ENCODE measurements around the gene CDH4. TPM values are rescaled to one million over a fixed set of nuclear protein-coding genes. Genes with fewer than 3 reads are reported as not detected.

The CDH4 gene
- total and polyA plus RNA-seq, 2 of the 4 experiments (the other 2 are of a cell fraction): 1.6 to 3.5 TPM

GRCh38 chr20:61316346-61316745, 64.3 kb downstream of the CDH4 start:
- Histone ChIP-seq H2AK9ac (replicated peaks; ENCODE audit: low read depth, low read length, poor library complexity) (no peak overlapping the region), H3K4ac (ENCODE audit: low read depth, low read length) (no peak overlapping the region), H4K91ac (ENCODE audit: insufficient read depth, low read depth, low read length) (no peak overlapping the region), H3K56ac (ENCODE audit: extremely low read depth, insufficient read depth, low read length) (no peak overlapping the region), H3K79me1 (ENCODE audit: low read depth in 1 of 2, low read length in 2 of 2) (peaks cover 5% of the 10 kb centered on the region in 2 experiments; a peak in 3 of 4 replicates), H3K27ac (ENCODE audit: insufficient read depth, low read length) (no peak overlapping the region), H3K23ac (ENCODE audit: low read depth, low read length) (no peak overlapping the region), H3K18ac (ENCODE audit: low read depth, low read length) (no peak overlapping the region), H2BK15ac (ENCODE audit: low read depth, low read length) (no peak overlapping the region), H3K4me3 (ENCODE audit: insufficient read depth, low read depth, low read length) (no peak overlapping the region), H3K14ac (replicated peaks; ENCODE audit: low read depth, low read length) (no peak overlapping the region), H3K9me3 (ENCODE audit: control insufficient read depth, insufficient read depth, low read length) (no peaks in the 10 kb centered on the region), H2BK5ac (ENCODE audit: low read depth, low read length, poor library complexity, severe bottlenecking) (no peak overlapping the region), H3K4me1 (ENCODE audit: control insufficient read depth, insufficient read depth, low read length) (no peaks in the 10 kb centered on the region), H4K5ac (ENCODE audit: low read depth, low read length) (no peak overlapping the region), H3K9me1 (ENCODE audit: insufficient read depth, low read length) (0 out of 2 replicates have a peak, but pooled peaks cover 8% of the 10 kb centered on the region), H3K36me3 (ENCODE audit: control insufficient read depth, insufficient read depth, low read length) (no peaks in the 10 kb centered on the region), H2BK20ac (ENCODE audit: low read depth, low read length) (no peak overlapping the region), H3K4me2 (ENCODE audit: low read depth, low read length) (no peak overlapping the region), H2AK5ac (ENCODE audit: low read depth, low read length) (no peak overlapping the region), H2AFZ (replicated peaks; ENCODE audit: low read length, poor library complexity) (no peak overlapping the region), H3K9ac (ENCODE audit: low read depth, low read length) (no peak overlapping the region), H3K27me3 (ENCODE audit: control insufficient read depth, insufficient read depth, low read length) (no peaks in the 10 kb centered on the region), H2BK120ac (ENCODE audit: low read depth, low read length) (no peak overlapping the region), H4K20me1 (ENCODE audit: insufficient read depth, low read length) (no peaks in the 10 kb centered on the region; the same call in 1 of the 2 replicates), H4K8ac (ENCODE audit: low read depth in 2 of 2, low read length in 2 of 2) (no peak overlapping the region)
- WGBS, 2 experiments (ENCODE audit: extremely low coverage in 2 of 2, insufficient read length in 1 of 2): 97% methylated on average over 6 of the region's 10 CpGs; no CpG with 5 or more reads in 1 of the 2 experiments
- CTCF ChIA-PET: no interaction called here
- no TSS peak for BruUV-seq (replicated peaks)
- no peak for DNase-seq
- dilution Hi-C loops (cut with HindIII; ENCODE audit: low sequenced_read_pairs, unreplicated experiment) (no loop called here), in situ Hi-C loops (cut with MboI; ENCODE audit: low sequenced_read_pairs) (no loop called here), intact Hi-C loops (cut with micrococcal nuclease) (no loop called here)
- ATAC-seq (ENCODE audit: low read depth): no peak
- POLR2A ChIA-PET (ENCODE audit: unreplicated experiment): no interaction called here
- TF ChIP-seq CEBPB (IDR thresholded peaks at IDR 0.05; ENCODE audit: low read depth, low read length) (no peak), RAD21 (IDR thresholded peaks at IDR 0.05; ENCODE audit: low read length) (no peak), SMC3 (IDR thresholded peaks at IDR 0.05; ENCODE audit: low read depth, low read length) (no peak), MAFK (IDR thresholded peaks at IDR 0.05; ENCODE audit: low read depth, low read length) (no peak), MAZ (IDR thresholded peaks at IDR 0.05; ENCODE audit: borderline replicate concordance, low read depth, low read length) (no peak), RFX5 (IDR thresholded peaks at IDR 0.05; ENCODE audit: low read depth, low read length) (no peak), MXI1 (IDR thresholded peaks at IDR 0.05; ENCODE audit: borderline replicate concordance, low read depth, low read length) (no peak), RCOR1 (IDR thresholded peaks at IDR 0.05; ENCODE audit: insufficient replicate concordance, low read length) (no peak), NFE2L2 (IDR thresholded peaks at IDR 0.05; ENCODE audit: low read depth, low read length) (no peak), POLR2A (IDR thresholded peaks at IDR 0.05; ENCODE audit: low read depth, low read length) (no peak), FOS (IDR thresholded peaks at IDR 0.05; ENCODE audit: low read depth, low read length) (no peak), CTCF (conservative IDR thresholded peaks at IDR 0.05; ENCODE audit: low read depth, low read length) (no peak), CHD1 (IDR thresholded peaks at IDR 0.05; ENCODE audit: low read depth, low read length) (no peak)
- TF ChIP-seq, protein P1, sequence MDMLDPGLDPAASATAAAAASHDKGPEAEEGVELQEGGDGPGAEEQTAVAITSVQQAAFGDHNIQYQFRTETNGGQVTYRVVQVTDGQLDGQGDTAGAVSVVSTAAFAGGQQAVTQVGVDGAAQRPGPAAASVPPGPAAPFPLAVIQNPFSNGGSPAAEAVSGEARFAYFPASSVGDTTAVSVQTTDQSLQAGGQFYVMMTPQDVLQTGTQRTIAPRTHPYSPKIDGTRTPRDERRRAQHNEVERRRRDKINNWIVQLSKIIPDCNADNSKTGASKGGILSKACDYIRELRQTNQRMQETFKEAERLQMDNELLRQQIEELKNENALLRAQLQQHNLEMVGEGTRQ (IDR thresholded peaks at IDR 0.05; ENCODE audit: low read depth, low read length): no peak
- TF ChIP-seq, protein P2, sequence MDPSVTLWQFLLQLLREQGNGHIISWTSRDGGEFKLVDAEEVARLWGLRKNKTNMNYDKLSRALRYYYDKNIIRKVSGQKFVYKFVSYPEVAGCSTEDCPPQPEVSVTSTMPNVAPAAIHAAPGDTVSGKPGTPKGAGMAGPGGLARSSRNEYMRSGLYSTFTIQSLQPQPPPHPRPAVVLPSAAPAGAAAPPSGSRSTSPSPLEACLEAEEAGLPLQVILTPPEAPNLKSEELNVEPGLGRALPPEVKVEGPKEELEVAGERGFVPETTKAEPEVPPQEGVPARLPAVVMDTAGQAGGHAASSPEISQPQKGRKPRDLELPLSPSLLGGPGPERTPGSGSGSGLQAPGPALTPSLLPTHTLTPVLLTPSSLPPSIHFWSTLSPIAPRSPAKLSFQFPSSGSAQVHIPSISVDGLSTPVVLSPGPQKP (IDR thresholded peaks at IDR 0.05; ENCODE audit: borderline replicate concordance, low read depth, low read length): no peak

All from IMR-90 (cell line).